ENCODE data around the gene MYMK.

- no peak for TF ChIP-seq REST (IDR thresholded peaks at IDR 0.05; ENCODE audit: low read depth)
- TF ChIP-seq ZFX (IDR thresholded peaks at IDR 0.05), result no peak
- no peak for TF ChIP-seq ATF3 (IDR thresholded peaks at IDR 0.05)
- no peak for TF ChIP-seq CTCF (IDR thresholded peaks at IDR 0.05 in 2 of 3, conservative IDR thresholded peaks at IDR 0.05 in 1 of 3; ENCODE audit: borderline replicate concordance in 1 of 3, insufficient read depth in 1 of 3, low read depth in 2 of 3, low read length in 2 of 3)
- TF ChIP-seq POLR2A (IDR thresholded peaks at IDR 0.05; ENCODE audit: borderline replicate concordance, extremely low read depth, insufficient read depth, insufficient read length), result no peak
- no peak for TF ChIP-seq TCF7L2 (IDR thresholded peaks at IDR 0.05; ENCODE audit: borderline replicate concordance, extremely low read depth, insufficient read depth, insufficient read length)
- TF ChIP-seq SP1 (IDR thresholded peaks at IDR 0.05; ENCODE audit: low read depth), result no peak
- TF ChIP-seq YY1 (IDR thresholded peaks at IDR 0.05; ENCODE audit: extremely low read depth, insufficient replicate concordance, low read depth, low read length), result no peak
Measured at GRCh38 chr9:133468777-133469421, 55.9 kb downstream of the MYMK start.

Measured in HCT116 (cell line).